ENCODE data around the gene GALNS. TPM values are rescaled to one million over a fixed set of nuclear protein-coding genes. Genes with fewer than 3 reads are reported as not detected.

GALNS gene
- polyA plus RNA-seq, 3 donors: 25.2 to 28.3 (median 27.5) TPM

DNA sequence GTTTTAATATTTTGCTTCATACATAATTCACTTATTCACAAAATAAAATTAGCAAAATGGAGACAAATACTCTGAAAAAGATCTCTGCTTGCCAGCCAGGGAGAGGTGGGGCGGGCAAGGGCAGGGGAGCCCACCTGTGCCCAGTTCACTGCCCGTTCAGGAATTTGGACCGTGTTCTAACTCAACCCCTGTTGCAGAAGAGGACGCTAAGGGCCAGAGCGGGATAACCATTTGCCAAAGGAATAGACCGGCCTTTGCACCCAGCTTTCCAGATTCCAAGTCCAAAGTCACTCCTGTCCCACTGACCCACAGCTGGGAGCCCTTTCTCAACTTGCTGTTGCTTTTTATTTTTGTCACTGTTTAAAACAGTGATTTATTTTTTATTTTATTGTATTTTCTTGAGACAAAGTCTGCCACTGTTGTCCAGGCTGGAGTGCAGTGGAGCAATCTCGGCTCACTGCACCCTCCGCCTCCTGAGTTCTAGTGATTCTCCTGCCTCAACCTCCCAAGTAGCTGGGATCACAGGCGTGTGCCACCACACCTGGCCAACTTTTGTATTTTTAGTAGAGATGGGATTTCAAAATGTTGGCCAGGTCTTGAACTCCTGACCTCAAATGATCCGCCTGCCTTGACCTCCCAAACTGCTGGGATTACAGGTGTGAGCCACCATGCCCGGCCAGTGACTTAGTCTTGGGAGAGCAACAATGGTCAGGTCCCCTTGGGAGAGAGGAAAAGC is 69.0 kb downstream of the GALNS start:
- no peak for DNase-seq

DNA sequence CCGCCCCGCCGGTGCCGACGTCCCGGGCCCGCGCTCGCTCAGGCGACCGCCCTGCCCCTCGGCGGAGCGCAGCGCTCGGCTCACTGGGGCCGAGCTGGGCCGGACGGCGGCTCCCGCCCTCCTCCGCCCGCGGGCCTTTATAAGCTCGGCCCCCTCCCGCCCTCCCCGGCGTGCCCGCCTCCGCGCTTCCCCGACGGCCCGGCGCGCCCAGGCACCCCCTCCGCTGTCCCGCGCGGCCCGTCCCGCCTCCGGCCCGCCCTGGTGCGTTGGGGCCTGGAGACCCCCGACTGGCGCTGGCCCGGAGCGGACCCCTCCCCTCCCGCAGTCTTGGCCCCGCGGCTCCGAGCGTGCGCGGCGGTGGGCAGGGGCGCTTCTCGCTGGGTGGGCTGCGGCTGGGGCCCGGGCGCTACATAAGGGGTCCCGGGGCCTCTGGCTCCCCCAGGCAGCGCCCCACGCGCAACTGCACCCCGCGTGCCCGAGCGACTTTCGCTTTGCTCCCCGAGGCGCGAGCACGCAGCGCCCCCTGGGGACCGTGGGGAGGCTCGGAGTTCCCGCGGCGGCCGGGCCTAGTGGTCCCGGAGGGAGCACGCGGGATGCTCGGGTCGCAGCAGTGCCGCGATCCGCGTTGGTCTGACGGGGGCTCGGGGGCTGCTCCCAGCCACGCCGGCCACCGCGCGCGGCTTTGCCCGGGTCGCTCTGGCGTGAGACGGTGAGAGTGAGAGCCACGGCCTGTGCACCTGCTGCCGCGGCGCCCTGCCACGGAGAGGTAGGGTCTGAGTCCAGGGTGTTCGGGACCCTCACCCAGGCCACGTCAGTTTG is 71.4 kb downstream of the GALNS start, which contains the start of gene PIEZO1:
TSS of gene PIEZO1 (minus strand) at position 115 of the 819 bp plus-strand sequence. CDS start 256 bp downstream, outside the sequence.
- no peak for DNase-seq

DNA sequence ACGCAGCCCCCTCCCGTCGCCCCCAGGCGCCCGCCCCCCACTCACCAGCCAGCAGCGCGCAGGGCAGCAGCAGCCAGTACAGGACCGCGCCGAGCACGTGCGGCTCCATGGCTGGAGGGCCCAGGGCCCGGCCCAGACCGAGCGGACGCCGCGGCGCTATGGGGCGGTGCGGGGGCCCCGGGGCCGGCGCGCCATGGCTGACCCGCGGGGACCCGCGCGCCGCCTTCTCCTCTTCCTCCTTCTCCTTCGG is 72.0 kb downstream of the GALNS start:
- DNase-seq: no peak

DNA sequence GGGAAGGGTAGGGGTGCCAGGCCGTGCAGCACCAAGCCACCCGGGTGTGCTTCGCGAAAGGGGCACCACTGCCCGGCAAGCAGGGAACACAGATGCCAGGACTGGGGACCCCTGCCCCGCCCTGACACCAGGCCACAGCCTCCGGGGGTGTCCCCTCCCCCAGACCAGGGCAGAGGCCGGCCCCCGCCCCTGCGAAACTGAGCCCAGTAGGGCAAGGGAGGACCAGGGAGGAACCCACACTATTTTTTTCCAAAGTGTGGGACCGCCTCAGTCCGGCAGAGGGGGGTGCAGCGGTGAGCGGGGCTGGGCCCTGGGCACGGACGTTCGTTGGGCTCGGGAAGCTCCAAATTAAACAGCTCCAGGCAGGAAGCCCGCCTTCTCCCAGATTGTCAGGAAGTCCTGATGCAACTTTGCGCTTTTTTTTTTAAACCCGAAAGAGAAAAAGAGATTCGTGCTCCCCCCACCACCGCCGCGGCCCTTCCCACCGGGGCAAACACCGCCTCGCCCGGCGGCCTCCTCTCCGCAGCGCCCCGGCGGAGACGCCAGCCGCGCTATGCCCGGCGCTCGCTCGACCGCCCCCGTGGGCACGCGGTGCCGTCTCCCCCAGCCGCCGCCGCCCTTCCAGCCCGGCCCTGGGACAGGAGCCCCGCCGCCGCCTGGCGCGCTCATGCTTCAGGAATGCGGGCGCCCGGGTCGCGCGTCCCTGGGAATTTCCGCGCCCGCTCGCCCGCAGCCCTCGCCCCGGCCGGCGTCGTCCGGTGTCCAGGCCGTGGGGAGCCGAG is 72.5 kb downstream of the GALNS start:
- DNase-seq: peak; percentile 69

DNA sequence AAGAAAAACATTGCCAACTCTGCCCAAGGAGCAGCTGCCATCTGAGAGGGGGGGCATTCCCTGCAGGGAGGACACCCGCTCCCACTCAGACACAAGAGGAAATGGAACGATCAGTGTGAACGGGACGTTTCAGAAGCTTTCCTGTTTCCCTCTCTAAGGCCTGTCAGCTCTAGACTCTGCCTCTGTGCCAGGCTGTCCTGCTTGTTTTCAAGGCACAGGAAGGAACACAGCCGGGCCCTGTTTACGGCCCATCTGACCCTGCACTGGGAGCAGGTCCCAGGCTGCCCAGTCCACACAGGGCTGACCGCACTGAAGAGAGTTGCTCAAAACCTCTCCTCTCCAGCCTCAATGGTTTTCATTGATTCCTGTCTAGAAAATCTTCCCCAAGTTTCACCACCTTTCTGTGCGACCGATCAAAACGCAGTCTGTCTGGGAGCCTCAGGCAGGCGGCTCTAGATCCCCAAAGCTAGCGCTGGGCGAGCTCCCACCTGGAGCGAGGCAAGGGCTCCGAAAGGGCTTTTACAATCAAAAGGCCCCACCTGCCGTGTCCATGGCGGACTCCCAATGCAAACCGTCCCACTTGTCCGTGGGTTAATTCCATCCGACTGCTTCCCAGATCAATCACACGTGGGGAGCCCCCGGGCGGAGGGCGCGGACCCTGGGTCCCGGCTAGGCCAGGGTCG is 73.2 kb downstream of the GALNS start:
- DNase-seq: no peak

DNA sequence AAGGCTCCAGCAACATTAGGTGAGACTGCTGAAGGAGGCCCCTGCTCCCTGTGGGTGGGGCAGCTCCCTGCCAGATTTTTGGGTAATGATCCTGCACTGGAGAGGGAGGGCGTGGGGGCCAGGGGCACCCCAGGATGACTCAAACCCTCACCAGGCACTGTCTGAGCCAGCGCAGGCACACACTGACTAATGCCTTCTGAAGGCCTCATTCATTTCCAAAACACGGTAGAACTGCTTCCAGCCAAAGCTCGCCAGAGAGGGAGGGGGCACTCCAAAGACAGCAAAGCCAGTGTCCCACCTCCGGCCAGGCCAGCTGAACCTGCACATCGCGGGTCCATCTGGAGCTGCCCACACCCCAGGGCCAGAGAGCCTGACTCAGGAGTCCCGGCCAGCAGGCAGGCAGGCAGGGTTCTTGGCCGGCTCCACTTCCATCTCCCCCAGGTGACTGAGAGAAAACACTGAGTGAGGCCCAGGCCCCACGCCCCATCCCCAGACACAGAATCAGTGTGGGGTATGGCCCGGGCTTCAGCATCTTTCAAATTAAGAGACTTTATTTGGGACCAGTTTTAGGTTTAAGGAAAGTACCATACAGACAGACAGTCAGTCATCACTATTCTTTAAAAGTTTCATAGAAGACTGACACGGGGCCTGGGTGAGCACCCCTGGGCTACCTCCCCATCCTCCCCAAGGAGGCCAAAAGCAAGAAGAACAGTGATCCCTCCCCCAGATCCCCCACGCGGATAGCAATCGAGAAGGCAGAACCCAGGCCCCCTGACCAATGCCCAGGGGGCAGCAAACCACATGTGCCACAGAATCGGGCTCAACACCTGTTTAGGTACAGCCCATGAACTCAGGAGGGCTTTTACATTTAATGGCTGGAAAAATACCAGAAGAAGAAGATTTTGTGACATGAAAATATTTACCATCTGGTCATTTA is 74.0 kb downstream of the GALNS start:
- no peak for DNase-seq

DNA sequence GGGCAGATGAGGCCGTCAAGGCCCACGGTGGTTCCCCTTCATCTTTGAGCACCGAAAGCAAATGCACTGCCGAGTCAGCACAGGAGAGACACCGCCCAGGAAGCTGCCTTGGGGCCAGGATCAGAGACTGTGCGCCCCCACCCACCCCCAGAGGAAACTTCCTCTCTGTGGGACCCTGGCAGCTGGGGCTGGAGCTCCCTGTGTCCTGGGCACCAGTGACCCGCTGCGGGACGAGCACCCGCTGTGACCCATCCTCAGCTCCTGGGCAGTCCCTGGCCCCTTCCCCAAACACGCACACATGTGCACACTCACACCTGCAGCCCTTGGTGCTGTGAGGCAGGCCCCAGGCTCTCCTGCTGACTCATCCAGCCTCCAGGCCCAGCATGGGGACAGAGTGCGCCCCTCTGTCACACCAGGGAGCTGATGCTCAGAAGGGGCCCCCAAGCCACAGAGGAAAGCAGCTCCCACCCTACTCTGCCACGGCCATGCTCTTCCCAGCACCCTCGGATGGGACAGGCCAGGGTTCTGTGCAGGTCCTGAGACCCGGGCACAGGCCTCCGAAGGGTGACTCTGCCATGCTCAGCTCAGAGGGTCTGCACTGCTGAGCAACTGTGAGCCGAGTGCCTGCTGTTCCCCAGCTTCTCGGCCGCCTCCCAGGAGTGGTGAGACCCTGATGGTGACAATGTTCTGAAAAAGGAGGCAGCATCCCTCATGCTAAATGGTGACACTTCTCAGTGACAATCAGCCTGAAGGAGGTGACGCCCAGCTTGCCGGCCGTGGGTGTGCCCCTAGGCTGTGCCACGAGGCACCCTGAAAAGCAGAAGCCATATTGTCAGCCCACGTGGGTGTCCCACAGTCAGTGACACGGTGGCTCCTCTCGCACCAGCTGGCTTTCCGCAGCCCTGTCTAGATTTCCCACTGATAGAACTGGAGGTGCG is 75.3 kb downstream of the GALNS start:
- DNase-seq: no peak

DNA sequence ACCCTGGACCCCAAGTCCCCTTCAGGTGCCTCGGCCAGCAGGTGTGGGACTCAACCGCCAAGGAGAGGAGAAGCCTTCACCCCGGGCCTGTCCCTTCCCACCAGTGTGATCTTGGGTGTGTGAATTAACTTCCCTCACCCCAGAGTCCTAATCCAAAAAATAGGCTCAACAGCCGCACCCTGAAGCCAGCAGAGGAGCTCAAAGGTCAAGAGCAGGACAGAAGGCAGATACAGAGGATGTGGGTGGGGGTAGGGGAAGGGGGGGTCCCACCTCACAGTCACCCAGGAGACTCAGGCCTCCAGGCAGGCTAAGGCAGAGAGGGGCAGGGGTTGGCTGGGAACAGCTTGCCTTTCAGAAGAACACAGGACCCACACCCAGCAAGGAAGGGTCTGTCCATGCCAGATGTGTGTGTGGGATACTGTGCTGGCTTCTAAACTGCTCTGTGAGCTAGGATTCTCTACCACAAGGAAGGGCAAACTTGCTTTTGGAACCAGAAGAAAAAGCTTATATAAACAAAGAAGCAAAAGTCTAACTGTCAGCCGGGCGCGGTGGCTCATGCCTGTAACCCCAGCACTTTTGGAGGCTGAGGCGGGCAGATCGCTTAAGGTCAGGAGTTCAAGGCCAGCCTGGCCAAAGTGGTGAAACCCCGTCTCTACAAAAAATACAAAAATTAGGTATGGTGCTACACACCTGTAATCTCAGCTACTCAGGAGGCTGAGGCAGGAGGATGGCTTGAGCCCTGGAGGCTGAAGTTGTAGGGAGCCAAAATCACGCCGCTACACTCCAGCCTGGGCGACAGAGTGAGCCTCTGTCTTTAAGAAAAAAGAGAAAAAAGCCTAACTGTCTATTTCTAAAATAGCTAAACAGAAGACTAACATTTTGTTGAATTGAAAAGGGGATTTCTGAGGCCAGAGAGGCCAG is 76.3 kb downstream of the GALNS start:
- DNase-seq: no peak

DNA sequence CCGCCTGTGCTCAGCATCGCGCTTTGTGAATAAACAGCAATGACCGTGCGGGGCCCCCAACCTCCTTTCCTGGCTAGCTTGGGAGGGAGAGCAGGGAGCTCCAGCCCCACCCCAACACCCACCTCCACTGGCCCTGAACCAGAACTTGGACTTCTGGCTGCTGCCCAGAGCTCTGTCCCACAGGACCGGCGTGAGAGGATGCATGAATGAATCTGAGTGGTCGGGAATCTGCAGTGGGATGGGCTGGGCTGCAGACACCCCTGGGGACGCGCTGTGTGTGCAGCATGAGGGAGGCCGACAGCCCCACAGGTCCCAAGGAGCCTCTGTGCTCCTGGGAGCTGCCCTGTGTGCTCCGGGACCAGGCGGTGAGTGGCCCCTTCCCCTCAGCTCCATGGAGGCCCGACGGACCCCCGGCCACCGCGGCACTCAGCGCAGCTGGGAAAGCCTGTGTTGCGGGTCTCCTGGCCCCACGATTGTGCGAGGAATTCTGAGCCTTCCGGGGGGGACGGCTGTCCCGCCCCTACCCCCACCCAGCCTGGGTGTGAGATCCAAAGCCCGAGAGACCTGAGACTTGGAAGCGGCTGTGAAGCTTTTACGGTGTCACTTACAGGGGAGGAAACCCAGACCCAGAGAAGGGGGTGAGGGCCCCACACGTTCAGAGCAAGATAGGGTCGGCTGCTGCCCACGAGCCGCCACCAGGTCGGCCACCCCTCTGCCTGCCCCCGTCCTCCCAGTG is 77.2 kb downstream of the GALNS start:
- DNase-seq: no peak

DNA sequence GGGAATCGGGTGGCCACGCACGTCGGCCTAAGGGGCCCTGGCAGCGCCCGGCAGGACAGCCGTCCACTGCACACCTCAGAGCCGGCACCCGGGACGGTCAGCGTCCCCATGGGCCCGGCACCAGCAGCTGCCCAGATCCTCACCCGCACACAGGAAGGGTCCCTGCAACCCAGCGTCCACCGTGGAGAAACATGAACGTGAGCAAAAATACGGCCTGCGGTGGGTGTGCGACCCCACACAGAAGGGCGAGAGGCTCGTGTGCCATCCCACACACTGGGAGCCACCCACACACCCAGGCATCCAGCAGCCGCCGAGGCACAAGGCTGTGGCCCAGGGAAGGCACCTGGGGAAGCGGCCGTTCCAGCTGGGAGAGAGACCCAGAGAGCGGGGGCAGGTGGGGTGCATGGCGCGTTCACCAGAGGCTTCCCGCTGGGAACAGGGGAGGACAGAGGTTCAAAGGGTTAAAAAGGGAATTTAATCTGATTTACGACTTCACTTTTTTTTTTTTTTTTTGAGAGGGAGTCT is 78.1 kb downstream of the GALNS start:
- no peak for DNase-seq

DNA sequence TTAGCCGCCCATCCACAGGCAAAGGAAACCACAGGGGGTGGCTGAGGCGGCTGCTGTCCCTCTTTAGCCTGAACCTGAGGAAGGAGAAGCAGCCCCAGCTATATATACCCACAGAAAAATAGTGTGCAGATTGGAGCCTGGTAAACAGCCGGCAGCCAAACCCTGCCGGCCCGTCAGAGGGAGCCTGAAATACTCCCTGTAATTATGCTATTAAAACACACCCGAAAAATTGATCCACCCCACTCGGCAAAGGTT is 78.5 kb downstream of the GALNS start:
- DNase-seq: no peak

DNA sequence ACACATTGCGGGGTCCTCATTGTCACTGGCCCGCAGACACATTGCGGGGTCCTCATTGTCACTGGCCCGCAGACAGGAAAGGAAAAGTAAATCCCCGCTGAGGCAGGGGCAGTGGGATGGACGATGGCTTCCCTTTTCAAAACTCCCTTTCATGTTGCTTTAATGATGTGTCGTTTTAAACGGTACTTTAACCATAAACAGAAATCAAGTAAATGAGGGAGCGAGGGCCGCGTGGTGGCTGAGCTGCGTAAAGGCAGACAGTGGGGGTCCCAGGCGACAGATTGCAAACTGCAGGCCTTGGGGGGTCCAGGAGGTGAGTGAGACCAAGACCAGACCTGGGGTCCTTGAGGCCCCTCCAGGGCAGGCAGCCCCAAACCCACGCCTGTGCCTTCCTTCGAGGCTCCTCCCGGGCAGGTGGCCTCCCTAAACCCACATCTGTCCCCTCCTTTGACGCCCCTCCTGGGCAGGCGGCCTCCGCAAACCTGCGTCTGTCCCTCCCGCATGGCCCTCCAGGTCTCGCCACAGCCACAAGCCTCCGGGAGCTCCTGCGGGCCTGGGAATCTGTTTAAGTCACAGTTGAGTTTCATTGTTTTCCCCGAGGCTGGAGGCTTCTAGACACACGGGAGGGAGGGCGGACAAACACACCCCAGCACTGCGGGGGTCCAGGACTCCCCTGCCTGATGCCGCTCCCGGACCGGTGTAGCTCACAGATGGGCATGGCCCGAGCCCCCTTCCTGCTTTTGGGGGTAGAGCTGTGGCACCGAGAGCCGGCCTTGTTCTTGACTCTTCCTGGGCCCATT is 79.1 kb downstream of the GALNS start:
- no peak for DNase-seq

DNA sequence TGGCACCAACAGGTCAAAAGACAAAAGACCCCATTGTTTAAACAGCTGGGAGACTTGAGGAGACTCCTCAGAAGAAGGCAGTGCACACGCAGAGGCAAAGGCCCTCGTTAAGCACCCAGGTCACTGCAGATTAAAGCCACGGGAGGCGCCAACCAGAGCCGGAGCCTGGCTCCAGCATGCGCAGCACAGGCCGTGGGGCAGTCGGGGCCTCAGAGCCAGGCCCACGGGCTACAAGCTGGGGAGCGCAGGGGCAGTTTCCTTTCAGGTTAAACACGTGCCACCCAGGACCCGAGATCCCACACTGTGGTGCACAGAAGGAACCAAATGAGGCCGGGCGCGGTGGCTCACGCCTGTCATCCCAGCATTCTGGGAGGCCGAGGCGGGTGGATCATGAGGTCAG is 80.9 kb downstream of the GALNS start:
- no peak for DNase-seq

DNA sequence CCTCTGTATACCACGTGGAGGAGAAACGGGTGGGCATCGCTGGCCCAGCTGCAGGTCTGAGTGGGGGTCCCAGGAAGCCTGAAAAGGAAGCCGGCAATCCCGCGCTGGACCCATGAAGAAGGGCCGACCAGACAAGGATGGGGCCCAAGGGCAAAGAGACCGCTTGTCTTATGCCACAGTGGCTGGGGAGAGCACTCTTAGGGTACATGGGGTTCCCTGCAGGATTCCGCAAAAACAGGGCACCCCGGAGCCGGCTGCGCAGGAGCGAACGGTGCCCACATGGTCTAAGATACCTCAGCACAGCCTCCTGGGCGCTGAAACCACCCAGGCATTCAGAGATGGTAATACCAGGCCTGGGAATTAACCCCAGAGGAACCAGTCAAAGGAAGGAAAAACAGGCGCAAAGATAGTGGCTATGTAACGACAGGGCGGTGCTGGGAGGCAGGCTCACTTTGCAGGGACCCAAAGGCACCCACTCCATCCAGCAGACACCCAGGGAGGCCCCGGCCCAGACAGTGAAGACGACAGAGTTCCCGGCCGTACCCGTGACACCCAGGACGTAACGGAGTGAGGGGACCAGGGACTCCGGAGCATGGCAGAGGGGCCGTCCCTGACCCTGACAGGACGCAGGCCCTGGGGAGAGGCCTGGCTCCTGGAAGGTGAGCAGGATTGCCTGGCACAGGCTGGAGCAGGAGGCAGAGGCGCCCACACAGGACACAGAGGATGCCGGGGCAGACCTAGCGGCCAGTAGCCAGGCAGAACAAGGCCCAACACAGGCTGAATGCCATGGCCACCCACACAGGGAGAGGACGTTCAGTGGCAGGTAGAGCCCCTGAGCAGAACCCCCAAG is 82.0 kb downstream of the GALNS start:
- no peak for DNase-seq

DNA sequence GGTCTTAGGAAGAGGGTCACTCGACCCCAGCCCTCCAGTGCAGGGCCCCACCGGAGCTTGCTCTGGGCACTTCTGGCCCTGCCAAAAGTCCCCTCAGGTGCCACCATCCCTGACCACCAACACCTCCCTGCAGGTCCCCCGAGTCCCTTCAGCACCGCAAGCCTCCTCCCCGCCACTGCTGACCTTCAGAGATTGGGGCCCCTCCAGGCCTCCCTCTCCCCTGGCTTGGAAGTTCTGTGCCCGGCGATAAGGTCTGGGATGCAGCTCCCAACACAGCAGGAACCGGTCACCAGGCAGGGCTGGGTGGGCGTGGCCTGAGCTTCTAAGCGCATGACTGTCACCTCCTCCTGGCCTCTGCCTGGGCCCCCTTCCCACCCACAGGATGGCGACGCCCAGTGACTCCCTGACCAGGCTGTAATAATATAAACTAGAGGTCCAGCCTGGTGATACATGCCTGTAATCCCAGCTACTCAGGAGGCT is 82.9 kb downstream of the GALNS start:
- no peak for DNase-seq

All from renal pelvis (tissue), 4 donors.